ENCODE measurements around the gene TRAP1. TPM values are rescaled to one million over a fixed set of nuclear protein-coding genes. Genes with fewer than 3 reads are reported as not detected.

TRAP1 gene
- total RNA-seq, 1 experiment from 2014 or later, result 232 TPM

DNA sequence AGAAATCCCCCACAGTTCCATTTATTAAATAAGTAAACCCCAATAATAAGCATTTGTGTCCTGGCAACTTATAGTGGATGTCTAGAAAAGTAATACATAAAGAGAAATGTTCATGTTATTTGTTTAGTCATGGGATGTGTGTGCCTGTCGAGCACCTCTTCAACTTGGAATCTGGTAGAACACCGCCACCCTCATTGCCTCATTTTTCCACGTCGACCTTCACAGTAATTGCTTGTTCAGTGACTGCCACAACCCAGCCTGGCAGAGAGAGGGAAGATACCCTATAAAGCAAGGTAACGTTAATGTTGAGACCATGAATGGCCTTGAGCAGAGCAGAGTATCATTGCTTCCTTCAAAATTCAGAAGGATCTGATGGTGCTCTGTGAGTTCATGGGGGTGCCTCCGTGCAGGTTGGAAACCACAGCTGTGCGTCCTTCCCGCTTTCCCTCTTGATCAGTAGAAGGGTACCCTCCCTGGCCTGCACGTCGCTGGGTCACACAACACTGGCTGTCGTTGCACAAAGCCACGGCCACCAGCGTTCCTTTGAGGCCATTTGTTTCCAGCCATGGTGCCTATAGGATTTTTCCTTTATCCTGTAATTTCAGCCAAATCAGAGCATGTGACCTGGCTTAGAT lies 66.6 kb downstream of the TRAP1 start:
- no peak overlapping the region for H3K27ac Mint-ChIP-seq (ENCODE audit: unreplicated experiment)
- H3K4me1 Mint-ChIP-seq (ENCODE audit: low read depth, unreplicated experiment), result peaks cover 12% of the 10 kb centered on the region
- H3K9me3 Mint-ChIP-seq (ENCODE audit: low read depth, unreplicated experiment), result no peaks in the 10 kb centered on the region
- H3K36me3 Mint-ChIP-seq (ENCODE audit: insufficient read depth, unreplicated experiment), result peaks cover 64% of the 10 kb centered on the region
- TF ChIP-seq, protein P1, sequence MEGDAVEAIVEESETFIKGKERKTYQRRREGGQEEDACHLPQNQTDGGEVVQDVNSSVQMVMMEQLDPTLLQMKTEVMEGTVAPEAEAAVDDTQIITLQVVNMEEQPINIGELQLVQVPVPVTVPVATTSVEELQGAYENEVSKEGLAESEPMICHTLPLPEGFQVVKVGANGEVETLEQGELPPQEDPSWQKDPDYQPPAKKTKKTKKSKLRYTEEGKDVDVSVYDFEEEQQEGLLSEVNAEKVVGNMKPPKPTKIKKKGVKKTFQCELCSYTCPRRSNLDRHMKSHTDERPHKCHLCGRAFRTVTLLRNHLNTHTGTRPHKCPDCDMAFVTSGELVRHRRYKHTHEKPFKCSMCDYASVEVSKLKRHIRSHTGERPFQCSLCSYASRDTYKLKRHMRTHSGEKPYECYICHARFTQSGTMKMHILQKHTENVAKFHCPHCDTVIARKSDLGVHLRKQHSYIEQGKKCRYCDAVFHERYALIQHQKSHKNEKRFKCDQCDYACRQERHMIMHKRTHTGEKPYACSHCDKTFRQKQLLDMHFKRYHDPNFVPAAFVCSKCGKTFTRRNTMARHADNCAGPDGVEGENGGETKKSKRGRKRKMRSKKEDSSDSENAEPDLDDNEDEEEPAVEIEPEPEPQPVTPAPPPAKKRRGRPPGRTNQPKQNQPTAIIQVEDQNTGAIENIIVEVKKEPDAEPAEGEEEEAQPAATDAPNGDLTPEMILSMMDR (IDR thresholded peaks at IDR 0.05; ENCODE audit: unreplicated experiment), result no peak
- BruUV-seq (replicated peaks), result no TSS peak
- no peak for DNase-seq
- CTCF ChIA-PET, result no interaction called here
- intact Hi-C loops (cut with micrococcal nuclease; ENCODE audit: unreplicated experiment), result no loop called here
- H3K27me3 Mint-ChIP-seq (ENCODE audit: unreplicated experiment), result no peaks in the 10 kb centered on the region
- H3K4me3 Mint-ChIP-seq (ENCODE audit: low read depth, unreplicated experiment), result no peak overlapping the region

DNA sequence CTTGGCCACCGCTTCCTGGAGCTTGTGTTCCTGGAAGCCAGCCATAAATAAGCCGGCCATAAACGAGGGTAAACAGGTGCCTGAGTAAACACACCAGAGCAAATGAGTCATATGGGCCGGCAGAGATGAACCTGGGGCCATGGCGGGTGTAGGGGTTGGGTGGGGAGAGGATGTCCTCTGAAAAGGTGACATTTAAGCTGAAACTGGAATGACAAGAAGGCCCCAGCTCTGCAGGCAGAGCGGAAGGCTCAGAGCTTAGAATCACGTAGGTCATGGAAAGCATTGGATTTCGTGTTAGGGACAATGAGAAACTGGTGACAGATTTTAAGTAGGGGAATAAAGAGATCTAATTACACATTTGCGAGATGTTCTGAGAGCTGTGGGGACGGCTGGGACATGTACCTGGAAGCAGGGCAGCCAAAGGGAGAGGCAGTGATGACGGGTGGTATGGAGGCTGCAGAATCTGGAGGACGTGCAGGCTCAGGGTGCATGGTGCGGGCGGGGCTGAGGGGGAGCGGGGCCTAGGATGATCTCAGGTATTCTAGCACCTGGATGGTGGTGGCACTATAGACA lies 70.9 kb downstream of the TRAP1 start:
- no peaks in the 10 kb centered on the region for H3K9me3 Mint-ChIP-seq (ENCODE audit: low read depth, unreplicated experiment)
- no TSS peak for BruUV-seq (replicated peaks)
- peaks cover 34% of the 10 kb centered on the region for H3K4me1 Mint-ChIP-seq (ENCODE audit: low read depth, unreplicated experiment)
- no peaks in the 10 kb centered on the region for H3K27me3 Mint-ChIP-seq (ENCODE audit: unreplicated experiment)
- H3K4me3 Mint-ChIP-seq (ENCODE audit: low read depth, unreplicated experiment), result peak overlapping the region; percentile 11
- DNase-seq, result peak; percentile 78
- intact Hi-C loops (cut with micrococcal nuclease; ENCODE audit: unreplicated experiment), result no loop called here
- TF ChIP-seq, protein P1 (IDR thresholded peaks at IDR 0.05; ENCODE audit: unreplicated experiment), result no peak
- CTCF ChIA-PET, result interaction anchor here (0.6 to 1.2 kb wide), 3 partner anchors 9 to 80 kb away, joined by 3 to 6 read pairs (median 6); no protein-coding TSS in a partner anchor
- peak overlapping the region; percentile 16 for H3K27ac Mint-ChIP-seq (ENCODE audit: unreplicated experiment)
- H3K36me3 Mint-ChIP-seq (ENCODE audit: insufficient read depth, unreplicated experiment), result peaks cover 43% of the 10 kb centered on the region

DNA sequence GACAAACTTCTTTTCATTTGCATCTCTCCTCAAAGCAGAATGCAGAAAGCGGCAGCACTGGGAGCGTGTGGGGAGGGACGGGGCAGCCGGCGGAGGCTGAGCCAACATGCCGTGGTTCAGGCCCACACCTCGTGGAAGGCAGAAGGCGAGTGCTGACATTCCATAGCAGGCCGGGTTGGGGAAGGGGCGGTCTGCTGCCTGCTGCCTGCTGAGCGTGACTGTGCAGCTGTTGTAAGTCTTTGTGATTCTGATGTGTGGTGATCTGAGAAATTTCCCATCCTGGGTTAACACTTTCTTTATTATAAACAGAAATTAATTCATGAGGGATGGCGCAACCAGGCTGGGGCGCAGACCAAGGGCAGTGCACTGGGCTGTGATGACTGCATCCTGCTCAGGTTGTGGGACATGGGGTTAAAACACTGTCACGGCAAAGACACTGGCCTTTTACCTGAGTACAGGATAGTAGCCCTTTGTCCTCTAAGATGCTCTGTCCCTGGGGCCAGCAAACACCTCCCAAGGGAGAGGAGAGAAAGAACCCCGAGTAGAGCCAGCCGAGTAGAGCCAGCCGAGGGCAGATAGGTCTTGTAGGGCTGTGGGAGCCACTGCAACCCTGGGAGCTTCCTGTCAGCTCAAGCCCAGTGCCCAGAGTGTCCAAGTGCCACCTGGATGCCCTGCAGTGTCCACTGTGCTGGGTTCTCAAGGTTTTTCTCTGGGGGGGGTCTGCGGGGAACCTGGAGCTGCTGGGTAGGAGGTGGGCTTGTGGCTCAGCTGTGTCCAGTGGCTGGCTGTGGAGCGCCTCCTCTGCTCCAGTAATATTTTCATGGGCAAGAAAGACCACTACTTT lies 71.6 kb downstream of the TRAP1 start:
- Mint-ChIP-seq H3K36me3 (ENCODE audit: insufficient read depth, unreplicated experiment) (peaks cover 36% of the 10 kb centered on the region), H3K4me1 (ENCODE audit: low read depth, unreplicated experiment) (peaks cover 34% of the 10 kb centered on the region), H3K27me3 (ENCODE audit: unreplicated experiment) (no peaks in the 10 kb centered on the region), H3K27ac (ENCODE audit: unreplicated experiment) (peak overlapping the region; percentile 16), H3K4me3 (ENCODE audit: low read depth, unreplicated experiment) (peak overlapping the region; percentile 11), H3K9me3 (ENCODE audit: low read depth, unreplicated experiment) (no peaks in the 10 kb centered on the region)
- TF ChIP-seq, protein P1 (IDR thresholded peaks at IDR 0.05; ENCODE audit: unreplicated experiment), result no peak
- intact Hi-C loops (cut with micrococcal nuclease; ENCODE audit: unreplicated experiment), result no loop called here
- DNase-seq, result no peak
- CTCF ChIA-PET, result interaction anchor here (0.6 to 1.2 kb wide), 3 partner anchors 8 to 79 kb away, joined by 3 to 6 read pairs (median 6); no protein-coding TSS in a partner anchor
- no TSS peak for BruUV-seq (replicated peaks)

DNA sequence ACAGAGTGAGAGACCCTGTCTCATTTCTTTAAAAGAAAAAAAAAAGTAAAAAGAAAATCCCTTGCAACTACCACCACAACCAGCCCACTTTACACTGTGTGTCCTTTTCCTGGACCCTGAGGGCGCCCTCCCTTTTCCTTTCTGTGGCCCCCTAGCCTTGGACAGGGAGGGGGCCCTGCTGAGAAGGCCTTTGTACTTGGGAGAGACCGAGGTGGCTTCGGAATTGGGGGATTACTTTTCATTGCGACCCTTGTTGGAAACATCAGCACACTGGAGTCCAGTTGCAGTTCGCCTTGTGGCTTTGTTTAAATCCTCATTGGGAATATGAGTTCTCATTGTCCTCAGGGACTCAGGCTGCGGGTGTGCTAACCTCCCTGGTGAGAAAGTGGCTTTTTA lies 72.2 kb downstream of the TRAP1 start:
- Mint-ChIP-seq H3K4me1 (ENCODE audit: low read depth, unreplicated experiment) (peaks cover 34% of the 10 kb centered on the region), H3K4me3 (ENCODE audit: low read depth, unreplicated experiment) (no peak overlapping the region), H3K27me3 (ENCODE audit: unreplicated experiment) (no peaks in the 10 kb centered on the region), H3K9me3 (ENCODE audit: low read depth, unreplicated experiment) (no peaks in the 10 kb centered on the region), H3K36me3 (ENCODE audit: insufficient read depth, unreplicated experiment) (peaks cover 30% of the 10 kb centered on the region), H3K27ac (ENCODE audit: unreplicated experiment) (peak overlapping the region; percentile 16)
- CTCF ChIA-PET, result no interaction called here
- no peak for DNase-seq
- no TSS peak for BruUV-seq (replicated peaks)
- TF ChIP-seq, protein P1 (IDR thresholded peaks at IDR 0.05; ENCODE audit: unreplicated experiment), result no peak
- intact Hi-C loops (cut with micrococcal nuclease; ENCODE audit: unreplicated experiment), result no loop called here

All from Calu3 (cell line).